Activated T-helper 2 cell treated with anti-CD3 and anti-CD28 coated beads, Interferon-gamma antibody, Interleukin-2, Interleukin-4, amounts not matched to agents 10 μg/mL and 5 μg/mL and 100 μg/mL, durations not matched to agents 14 hours and 24 hours and 36 hours (primary cell): Measurements from ENCODE around the gene CKS2. TPM values are rescaled to one million over a fixed set of nuclear protein-coding genes. Genes with fewer than 3 reads are reported as not detected.
A peak's percentile ranks its signal among the peaks of the same experiment; 100 is the strongest.
"Not testable (repeated sequence)": the region's sequence is repeated elsewhere in the genome, so short reads cannot be mapped to it uniquely, and the experiment has no call there.

Experiments
- DNase-seq: peaks from one replicate; pipeline ENCODE4 v3.0.0; 2021; ENCODE audit warnings: low spot score
- H3K27ac Mint-ChIP-seq: one replicate; pipeline ENCODE4 v1.8.0; 2021; ENCODE audit warnings: mixed read lengths
- H3K27me3 Mint-ChIP-seq: one replicate; pipeline ENCODE4 v1.8.0; 2021; ENCODE audit warnings: low read depth, mixed read lengths
- H3K36me3 Mint-ChIP-seq: one replicate; pipeline ENCODE4 v1.8.0; 2021; ENCODE audit warnings: low read depth, mixed read lengths
- H3K4me1 Mint-ChIP-seq: one replicate; pipeline ENCODE4 v1.8.0; 2021; ENCODE audit warnings: low read depth, mixed read lengths
- H3K4me3 Mint-ChIP-seq: one replicate; pipeline ENCODE4 v1.8.0; 2021; ENCODE audit warnings: low read depth, mild to moderate bottlenecking, moderate library complexity, mixed read lengths
- H3K9me3 Mint-ChIP-seq: one replicate; pipeline ENCODE4 v1.8.0; 2021; ENCODE audit warnings: mixed read lengths
- intact Hi-C: fragments of 100-400 bp; cut with micrococcal nuclease; formaldehyde crosslinking; loops from one replicate; pipeline ENCODE4 v1.15.1; 2023
- total RNA-seq: library from RNA; stranded (reverse); gene quantifications from 2 replicates; pipeline ENCODE4 v1.2.3, GENCODE V29; 2022

CKS2 gene
- total RNA-seq, 1 donor from 2014 or later: 177 TPM

- intact Hi-C loops: no loop called here
- DNase-seq: no peak
- peaks cover 56% of the 10 kb centered on the region for H3K4me1 Mint-ChIP-seq
- H3K36me3 Mint-ChIP-seq: peaks cover 96% of the 10 kb centered on the region
- H3K27me3 Mint-ChIP-seq: no peaks in the 10 kb centered on the region
- peaks cover 14% of the 10 kb centered on the region for H3K9me3 Mint-ChIP-seq
- no peak overlapping the region for H3K4me3 Mint-ChIP-seq
- no peak overlapping the region for H3K27ac Mint-ChIP-seq
Observed at GRCh38 chr9:89342213-89342612, 31.2 kb downstream of the CKS2 start.

- Mint-ChIP-seq H3K4me3 (no peak overlapping the region), H3K9me3 (peaks cover 14% of the 10 kb centered on the region), H3K36me3 (peaks cover 93% of the 10 kb centered on the region), H3K27me3 (no peaks in the 10 kb centered on the region), H3K4me1 (peaks cover 49% of the 10 kb centered on the region), H3K27ac (no peak overlapping the region)
- intact Hi-C loops: no loop called here
- DNase-seq: no peak
Observed at GRCh38 chr9:89342948-89343347, 32.0 kb downstream of the CKS2 start.

GRCh38 chr9:89343812-89344211 lies 32.8 kb downstream of the CKS2 start:
- Mint-ChIP-seq H3K36me3 (peaks cover 93% of the 10 kb centered on the region), H3K9me3 (peaks cover 14% of the 10 kb centered on the region), H3K4me1 (peaks cover 44% of the 10 kb centered on the region)
- DNase-seq, H3K27me3 Mint-ChIP-seq, H3K4me3 Mint-ChIP-seq, H3K27ac Mint-ChIP-seq, intact Hi-C loops: not testable (repeated sequence)

- DNase-seq: no peak
- Mint-ChIP-seq H3K9me3 (peaks cover 14% of the 10 kb centered on the region), H3K27ac (no peak overlapping the region), H3K36me3 (peaks cover 95% of the 10 kb centered on the region), H3K4me3 (no peak overlapping the region), H3K27me3 (no peaks in the 10 kb centered on the region), H3K4me1 (peaks cover 33% of the 10 kb centered on the region)
- intact Hi-C loops: no loop called here
Observed at GRCh38 chr9:89345476-89345875, 34.5 kb downstream of the CKS2 start.

GRCh38 chr9:89346696-89347095 lies 35.7 kb downstream of the CKS2 start:
- peaks cover 14% of the 10 kb centered on the region for H3K9me3 Mint-ChIP-seq
- H3K4me3 Mint-ChIP-seq: no peak overlapping the region
- no peak overlapping the region for H3K27ac Mint-ChIP-seq
- peaks cover 31% of the 10 kb centered on the region for H3K4me1 Mint-ChIP-seq
- no peaks in the 10 kb centered on the region for H3K27me3 Mint-ChIP-seq
- DNase-seq: no peak
- intact Hi-C loops: no loop called here
- peaks cover 95% of the 10 kb centered on the region for H3K36me3 Mint-ChIP-seq

GRCh38 chr9:89347651-89348050 lies 36.7 kb downstream of the CKS2 start:
- no peak overlapping the region for H3K27ac Mint-ChIP-seq
- peaks cover 95% of the 10 kb centered on the region for H3K36me3 Mint-ChIP-seq

GRCh38 chr9:89349607-89350006 lies 38.6 kb downstream of the CKS2 start:
- Mint-ChIP-seq H3K4me1 (peaks cover 30% of the 10 kb centered on the region), H3K9me3 (peaks cover 2% of the 10 kb centered on the region), H3K36me3 (peaks cover 91% of the 10 kb centered on the region), H3K27ac (no peak overlapping the region), H3K4me3 (no peak overlapping the region), H3K27me3 (no peaks in the 10 kb centered on the region)
- DNase-seq: no peak
- intact Hi-C loops: no loop called here

More at GRCh38 chr9:89347651-89348050, 36.7 kb downstream of the CKS2 start:
- Mint-ChIP-seq H3K4me1 (peaks cover 40% of the 10 kb centered on the region), H3K27me3 (no peaks in the 10 kb centered on the region), H3K9me3 (peaks cover 14% of the 10 kb centered on the region), H3K4me3 (no peak overlapping the region)
- intact Hi-C loops: no loop called here
- no peak for DNase-seq

GRCh38 chr9:89350988-89351557 lies 40.1 kb downstream of the CKS2 start:
- Mint-ChIP-seq H3K36me3 (peaks cover 88% of the 10 kb centered on the region), H3K27me3 (no peaks in the 10 kb centered on the region), H3K9me3 (no peaks in the 10 kb centered on the region), H3K4me1 (peaks cover 18% of the 10 kb centered on the region), H3K4me3 (no peak overlapping the region), H3K27ac (no peak overlapping the region)
- no peak for DNase-seq
- intact Hi-C loops: no loop called here

- intact Hi-C loops: no loop called here
- DNase-seq: no peak
- peak overlapping the region; percentile 71 for H3K27ac Mint-ChIP-seq
- peaks cover 18% of the 10 kb centered on the region for H3K4me1 Mint-ChIP-seq
- no peaks in the 10 kb centered on the region for H3K9me3 Mint-ChIP-seq
- no peak overlapping the region for H3K4me3 Mint-ChIP-seq
- no peaks in the 10 kb centered on the region for H3K27me3 Mint-ChIP-seq
- peaks cover 88% of the 10 kb centered on the region for H3K36me3 Mint-ChIP-seq
Observed at GRCh38 chr9:89351584-89352300, 40.7 kb downstream of the CKS2 start.

- H3K4me3 Mint-ChIP-seq: no peak overlapping the region
- H3K36me3 Mint-ChIP-seq: peaks cover 88% of the 10 kb centered on the region
- DNase-seq: no peak
- intact Hi-C loops: no loop called here
- no peaks in the 10 kb centered on the region for H3K9me3 Mint-ChIP-seq
- H3K4me1 Mint-ChIP-seq: peaks cover 23% of the 10 kb centered on the region
- no peaks in the 10 kb centered on the region for H3K27me3 Mint-ChIP-seq
- H3K27ac Mint-ChIP-seq: peak overlapping the region; percentile 71
Observed at GRCh38 chr9:89352451-89352850, 41.5 kb downstream of the CKS2 start.

GRCh38 chr9:89352874-89353649 lies 42.1 kb downstream of the CKS2 start:
- DNase-seq: no peak
- Mint-ChIP-seq H3K27me3 (no peaks in the 10 kb centered on the region), H3K36me3 (peaks cover 89% of the 10 kb centered on the region), H3K4me1 (peaks cover 23% of the 10 kb centered on the region), H3K27ac (peak overlapping the region; percentile 71), H3K9me3 (no peaks in the 10 kb centered on the region), H3K4me3 (peak overlapping the region; percentile 51)
- intact Hi-C loops: no loop called here

- no peak overlapping the region for H3K4me3 Mint-ChIP-seq
- no peaks in the 10 kb centered on the region for H3K27me3 Mint-ChIP-seq
- no peak overlapping the region for H3K27ac Mint-ChIP-seq
- no peaks in the 10 kb centered on the region for H3K9me3 Mint-ChIP-seq
- peaks cover 86% of the 10 kb centered on the region for H3K36me3 Mint-ChIP-seq
- intact Hi-C loops: no loop called here
- peaks cover 23% of the 10 kb centered on the region for H3K4me1 Mint-ChIP-seq
- DNase-seq: no peak
Observed at GRCh38 chr9:89353989-89354388, 43.0 kb downstream of the CKS2 start.

GRCh38 chr9:89354471-89354870 lies 43.5 kb downstream of the CKS2 start:
- no peaks in the 10 kb centered on the region for H3K27me3 Mint-ChIP-seq
- peaks cover 87% of the 10 kb centered on the region for H3K36me3 Mint-ChIP-seq
- no peak for DNase-seq
- intact Hi-C loops: no loop called here
- H3K27ac Mint-ChIP-seq: no peak overlapping the region
- peaks cover 23% of the 10 kb centered on the region for H3K4me1 Mint-ChIP-seq
- no peak overlapping the region for H3K4me3 Mint-ChIP-seq
- H3K9me3 Mint-ChIP-seq: no peaks in the 10 kb centered on the region
